Kasumi-1 (cell line): ENCODE results near the gene FBLN1.

ENCODE experiments used
- DNase-seq, 2 experiments: peaks; one replicate each; lab custom pipeline; 2025; lab: John Stamatoyannopoulos, UW

Gene FBLN1

DNA sequence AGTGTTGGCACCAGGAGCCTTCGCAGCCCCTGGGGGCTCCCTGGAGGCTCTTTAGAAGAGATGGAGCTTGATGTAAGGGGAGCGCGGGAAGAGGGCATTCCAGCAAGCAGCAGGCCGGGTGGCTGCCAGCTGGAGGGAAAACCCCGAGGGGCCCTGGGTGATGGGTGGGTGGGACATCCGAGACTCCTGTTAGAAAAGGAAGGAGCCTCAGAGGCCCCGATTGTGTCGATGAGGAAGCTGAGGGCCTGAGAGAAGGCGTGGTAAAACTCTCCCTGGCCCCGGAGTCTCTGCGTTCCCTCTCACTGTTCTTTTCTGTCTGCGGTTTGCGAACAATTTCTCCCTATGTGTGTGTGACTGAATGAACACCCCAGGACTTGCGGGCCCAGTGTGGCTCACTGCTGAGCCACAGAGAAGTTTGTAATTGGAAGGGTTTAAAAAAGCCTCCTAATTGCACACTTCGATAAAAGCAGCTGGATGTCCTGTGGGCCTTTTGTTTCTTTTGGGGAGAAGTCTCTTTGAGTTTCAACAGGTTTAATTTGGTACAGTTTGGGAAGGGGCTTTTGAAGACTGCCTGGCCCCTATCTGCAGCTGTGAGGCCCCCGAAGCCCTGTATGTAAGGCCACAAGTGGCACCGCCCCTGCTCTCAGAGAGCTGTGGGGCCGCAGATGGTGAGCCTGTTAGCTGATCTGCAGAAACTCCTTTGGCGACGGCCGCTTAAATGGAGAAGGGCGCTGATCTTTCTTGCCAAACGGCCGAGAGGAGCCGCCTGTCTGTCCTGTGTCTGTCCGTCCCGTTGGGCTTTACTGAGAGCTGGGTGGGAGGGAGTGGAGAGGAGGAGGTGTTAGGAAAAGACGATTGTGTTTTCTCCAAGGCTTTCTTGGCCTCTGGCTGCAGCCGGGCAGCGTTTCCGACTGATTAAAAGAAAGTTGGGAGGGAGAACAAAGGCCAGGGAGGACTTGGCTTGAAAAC lies 2.0 kb downstream of the FBLN1 start:
- peak; percentile 43 to 66 for DNase-seq

DNA sequence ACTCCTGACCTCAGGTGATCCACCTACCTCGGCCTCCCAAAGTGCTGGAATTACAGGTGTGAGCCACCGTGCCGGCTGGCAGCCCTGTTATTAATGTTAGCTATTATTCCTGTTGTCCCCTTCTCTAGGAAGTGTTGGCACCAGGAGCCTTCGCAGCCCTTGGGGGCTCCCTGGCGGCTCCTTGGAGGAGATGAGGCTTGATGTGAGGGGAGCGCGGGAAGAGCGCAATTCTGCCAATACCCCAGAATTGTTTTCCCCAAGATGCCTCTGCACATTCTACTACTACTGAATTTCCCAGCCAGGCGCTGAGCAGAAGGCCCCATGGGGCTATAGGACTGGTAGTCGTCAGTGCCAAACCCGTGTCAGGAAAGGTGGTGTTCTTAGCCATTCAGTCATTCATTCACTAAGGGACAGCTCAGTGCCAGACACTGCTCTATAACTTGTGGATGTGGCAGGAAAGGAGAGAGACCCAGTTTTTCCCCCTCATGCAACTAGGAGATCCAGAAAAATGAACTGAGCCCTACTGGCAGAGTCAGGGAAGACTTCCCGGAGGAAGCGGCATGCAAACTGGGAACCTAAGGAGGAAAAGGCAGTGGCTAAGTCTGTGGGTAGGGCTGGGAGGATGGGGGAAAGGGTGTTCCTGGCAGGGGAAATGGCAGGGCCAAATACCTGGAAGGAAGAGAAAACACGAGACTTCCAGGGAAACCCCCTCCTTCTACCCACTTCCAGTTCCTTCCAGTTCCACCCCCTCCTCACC lies 3.5 kb downstream of the FBLN1 start:
- no peak for DNase-seq

DNA sequence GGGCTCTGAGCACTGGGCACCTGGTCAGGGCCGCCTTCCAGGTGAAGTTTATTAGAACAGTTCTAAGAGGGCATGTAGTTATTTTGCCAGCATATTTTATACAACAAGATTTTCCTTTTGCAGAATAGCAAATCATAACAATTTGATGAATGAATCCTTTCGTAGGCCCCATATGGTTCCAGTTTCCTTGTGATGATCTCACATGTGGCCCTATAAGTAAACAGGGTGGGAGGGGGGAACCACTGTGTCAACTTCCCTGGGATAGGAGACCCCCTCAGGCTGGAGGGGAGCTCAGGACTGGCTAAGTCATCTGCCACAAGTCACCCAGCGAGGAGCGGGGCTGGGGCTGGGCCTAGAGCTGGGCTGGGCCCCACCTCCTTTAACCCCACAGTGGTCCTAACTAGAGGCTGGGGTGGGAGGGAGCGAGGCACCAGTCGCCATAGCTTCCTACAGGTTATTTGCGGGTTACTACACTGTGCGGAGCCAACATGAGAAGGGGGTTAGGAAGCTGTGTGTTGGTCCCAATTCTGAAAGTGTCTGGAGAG lies 4.2 kb downstream of the FBLN1 start:
- DNase-seq: no peak

DNA sequence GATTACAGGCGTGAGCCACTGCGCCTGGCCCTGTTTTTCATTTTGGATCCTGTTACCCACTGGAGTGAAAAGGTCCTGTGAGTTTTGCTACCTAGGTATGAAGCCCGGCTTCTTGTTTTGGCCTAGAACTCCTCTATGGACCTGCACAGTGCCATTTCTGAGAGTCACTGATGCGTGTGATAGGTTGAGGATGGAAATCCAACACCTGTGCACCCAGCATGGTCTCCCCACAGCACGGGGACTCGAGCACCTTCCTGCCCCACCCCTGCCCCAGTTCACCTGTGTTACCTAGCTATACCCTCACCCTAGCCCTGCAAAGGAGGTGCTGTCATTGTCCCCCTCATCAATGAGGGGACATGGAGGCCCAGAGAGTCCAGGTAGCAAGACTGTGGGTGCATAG lies 5.1 kb downstream of the FBLN1 start:
- DNase-seq: no peak

DNA sequence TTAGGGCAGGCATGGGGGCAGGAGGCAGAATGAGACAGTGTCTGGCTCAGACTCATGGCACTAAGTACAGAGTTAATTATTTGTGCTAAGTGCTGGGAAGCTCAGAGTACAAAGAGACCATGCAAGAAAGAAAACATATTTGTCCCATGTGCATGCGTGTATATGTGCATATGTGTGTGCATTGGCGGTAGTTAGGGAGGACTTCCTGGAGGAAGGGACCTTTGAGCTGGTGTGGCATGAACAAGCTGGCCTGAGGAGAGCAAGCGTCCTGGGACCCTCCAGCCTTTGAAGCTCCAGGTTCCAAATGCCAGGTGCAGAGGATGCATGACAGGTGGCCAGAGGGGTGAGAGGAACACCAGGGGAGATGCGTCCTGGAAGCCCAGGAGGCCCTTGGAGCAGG lies 6.1 kb downstream of the FBLN1 start:
- no peak for DNase-seq

DNA sequence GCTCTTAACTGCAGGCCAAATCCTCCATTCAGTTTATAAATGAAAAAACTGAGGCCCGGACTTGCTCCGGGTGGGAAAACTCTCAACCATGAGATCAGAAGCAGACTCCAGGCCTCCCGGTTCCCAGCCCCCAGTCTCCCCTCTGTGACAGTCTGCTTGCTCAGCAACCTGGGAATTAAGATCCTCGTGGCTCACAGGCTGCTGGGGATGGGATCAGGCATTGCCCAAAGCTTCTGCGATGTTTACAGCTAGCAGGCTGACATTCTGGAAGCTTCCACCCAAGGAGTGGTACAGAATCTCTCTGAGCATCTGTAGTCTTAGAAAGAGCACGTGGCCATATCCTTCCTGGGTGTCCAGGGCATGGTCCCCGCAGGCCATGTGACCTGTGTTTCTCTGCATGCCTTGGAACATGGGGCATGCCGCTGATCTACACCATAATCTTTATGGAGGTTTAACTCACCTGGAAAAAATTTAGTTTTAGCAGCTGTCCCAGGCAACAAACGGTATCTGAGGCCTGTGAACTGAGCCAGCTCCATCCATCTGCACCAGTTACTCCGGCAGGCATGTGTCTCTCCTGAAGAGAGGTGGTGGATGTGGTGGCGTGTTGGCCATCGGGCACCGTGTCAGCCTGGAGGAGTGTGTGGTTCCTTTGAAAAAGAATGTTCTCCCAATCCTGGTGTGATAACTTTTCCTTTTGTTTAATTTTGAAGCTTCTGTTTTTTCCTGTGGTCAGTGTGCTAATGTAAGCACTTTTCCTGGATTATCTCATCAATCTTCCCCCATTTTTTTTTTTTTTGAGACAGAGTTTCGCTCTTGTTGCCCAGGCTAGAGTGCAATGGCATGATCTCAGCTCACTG lies 7.9 kb downstream of the FBLN1 start:
- DNase-seq: no peak

DNA sequence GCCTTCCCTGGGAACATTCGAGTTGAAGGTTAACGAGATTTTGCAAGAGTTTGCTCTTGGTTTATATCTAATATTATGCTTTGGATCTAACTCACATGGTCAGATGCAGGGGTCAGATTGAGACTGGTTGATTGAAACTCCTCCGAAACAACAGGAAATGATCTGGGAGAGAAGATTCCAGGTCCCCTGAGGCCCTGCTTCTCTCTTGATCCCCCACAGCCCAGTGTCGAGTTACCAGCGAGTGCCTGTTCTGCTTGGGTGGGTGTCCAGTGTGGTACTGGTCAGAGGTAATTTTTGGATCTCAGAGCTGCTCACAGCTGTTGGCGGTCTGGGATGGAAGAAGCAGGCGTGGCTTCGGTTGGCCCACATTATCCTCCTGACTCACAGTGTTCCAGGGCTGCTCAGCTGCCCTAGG lies 9.2 kb downstream of the FBLN1 start:
- no peak for DNase-seq

DNA sequence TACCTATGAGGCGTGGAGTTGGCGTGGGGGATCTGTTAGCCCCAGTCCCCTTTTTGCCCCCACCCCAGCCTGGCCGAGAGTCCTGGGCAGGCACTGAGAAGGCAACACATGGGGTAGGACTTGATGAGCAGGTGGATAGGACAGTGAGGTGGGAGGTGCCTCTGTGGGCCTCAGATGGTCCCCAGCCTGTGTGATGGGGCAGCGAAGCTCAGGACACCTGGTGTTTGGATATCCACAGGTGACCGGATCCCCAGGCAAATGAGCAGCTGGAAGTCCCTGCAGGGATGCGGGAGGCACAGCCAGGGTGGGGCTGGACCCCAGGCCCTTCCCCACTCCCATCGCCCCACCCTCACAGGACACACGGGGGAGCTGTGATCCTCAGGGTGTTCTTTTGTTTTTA lies 9.7 kb downstream of the FBLN1 start:
- DNase-seq: no peak

DNA sequence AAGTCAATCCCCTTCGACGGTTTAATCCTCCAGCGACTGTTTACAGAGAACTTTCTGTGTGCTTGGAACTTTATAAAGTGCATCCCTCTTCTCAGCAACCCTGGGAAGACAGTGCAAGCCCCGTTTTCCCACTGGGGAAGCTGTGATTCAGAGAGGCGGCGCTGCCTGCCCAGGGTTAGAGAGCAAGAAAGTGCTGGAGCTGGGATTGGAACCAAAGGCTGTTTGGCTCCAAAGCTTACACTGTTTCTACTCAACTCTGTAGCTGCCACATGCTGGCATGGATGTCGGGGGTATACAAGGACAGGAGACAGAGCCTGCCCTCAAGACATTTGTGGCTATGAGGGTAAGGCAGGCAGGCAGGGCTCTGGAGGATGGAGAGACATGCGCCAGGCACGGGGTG lies 13.0 kb downstream of the FBLN1 start:
- no peak for DNase-seq

DNA sequence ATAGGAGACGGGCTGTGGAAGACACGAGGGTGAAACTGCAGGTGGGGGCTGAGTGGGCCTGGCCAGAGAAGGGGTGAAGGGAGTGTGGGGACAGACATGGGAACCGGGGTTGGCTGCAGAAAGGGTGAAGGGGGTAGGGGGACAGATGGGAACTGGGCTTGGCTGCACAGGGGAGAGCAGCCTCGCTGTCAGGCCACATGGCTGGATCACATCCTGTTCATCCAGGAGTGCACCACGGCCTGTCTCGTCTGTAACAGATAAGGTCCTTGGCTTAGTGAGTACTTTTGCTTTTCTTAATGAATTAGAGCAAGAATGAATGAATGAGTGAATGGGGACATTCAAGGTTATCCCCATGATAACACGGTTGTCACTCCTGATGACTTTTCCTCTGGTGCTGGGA lies 13.5 kb downstream of the FBLN1 start:
- no peak for DNase-seq

DNA sequence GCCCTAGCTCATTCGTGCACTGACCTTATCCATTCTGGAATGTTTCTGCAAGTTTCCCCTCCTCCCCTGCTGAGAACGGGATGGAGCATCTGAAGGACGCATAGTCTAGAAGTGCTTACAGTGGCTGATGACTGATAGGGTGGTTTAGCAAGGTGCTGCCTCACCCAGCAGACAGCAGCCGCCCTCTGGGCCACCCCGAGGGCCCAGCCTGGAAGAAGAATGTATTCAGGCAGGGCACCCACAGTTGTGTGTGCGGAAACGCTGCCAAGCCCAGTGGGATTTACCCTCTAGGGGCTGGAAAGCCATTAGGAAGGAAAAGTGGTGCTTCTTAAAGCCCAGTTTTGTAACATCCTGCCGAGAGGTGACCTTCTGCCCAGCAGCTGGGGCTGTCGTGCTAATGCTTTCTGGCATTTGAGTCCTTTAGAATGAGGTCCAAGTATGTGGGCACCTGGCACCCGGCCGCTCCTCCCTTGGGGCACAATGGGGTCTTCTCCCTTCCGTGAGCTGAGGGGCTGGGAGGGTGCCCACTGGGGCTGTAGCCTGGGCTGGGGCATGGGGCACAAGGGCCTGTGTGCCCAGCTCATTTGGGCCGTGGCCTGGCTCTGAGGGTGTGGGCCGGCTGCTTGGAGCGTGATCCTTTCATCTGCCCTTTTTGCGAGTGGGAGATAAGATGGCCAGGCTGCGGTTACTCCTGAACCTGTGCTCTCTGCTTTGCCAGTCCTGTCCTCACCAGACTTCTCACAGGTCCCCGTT lies 14.4 kb downstream of the FBLN1 start:
- no peak for DNase-seq

DNA sequence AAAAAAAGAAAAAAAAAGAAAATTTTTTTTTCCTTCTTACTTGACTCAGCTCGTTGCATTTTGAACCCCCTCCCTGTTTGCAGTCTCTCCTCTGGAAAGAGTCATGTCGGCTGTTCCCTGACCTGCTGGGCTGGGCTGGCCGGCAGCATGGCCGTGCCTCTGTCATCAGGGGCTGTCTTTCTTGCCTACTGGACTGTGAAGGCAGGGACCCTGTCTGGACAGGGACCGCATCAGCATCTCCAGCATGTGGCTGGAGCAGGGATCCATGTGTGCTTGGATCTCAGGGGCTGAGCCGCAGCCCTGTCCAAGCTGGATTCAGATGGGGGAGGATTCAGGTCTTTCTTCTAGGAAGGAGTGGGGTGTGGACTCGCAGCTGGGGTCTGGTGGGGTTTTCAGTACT lies 15.5 kb downstream of the FBLN1 start:
- no peak for DNase-seq

DNA sequence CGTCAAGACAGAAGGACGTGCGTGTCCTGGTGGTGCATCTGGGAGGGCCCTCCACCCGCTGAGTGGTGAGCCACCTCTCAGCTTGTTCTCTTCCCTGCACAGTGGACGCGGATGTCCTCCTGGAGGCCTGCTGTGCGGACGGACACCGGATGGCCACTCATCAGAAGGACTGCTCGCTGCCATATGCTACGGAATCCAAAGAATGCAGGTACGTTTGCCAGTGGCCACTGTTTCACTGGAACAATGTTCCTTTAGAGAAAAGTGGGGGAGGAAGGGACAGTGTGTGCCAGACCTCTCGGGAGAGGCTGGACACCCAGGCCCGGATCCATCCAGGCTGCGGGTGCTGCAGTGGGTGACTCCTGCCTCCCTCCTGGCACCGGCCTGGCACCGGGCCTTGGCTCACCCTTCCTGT lies 15.9 kb downstream of the FBLN1 start:
- DNase-seq: no peak

DNA sequence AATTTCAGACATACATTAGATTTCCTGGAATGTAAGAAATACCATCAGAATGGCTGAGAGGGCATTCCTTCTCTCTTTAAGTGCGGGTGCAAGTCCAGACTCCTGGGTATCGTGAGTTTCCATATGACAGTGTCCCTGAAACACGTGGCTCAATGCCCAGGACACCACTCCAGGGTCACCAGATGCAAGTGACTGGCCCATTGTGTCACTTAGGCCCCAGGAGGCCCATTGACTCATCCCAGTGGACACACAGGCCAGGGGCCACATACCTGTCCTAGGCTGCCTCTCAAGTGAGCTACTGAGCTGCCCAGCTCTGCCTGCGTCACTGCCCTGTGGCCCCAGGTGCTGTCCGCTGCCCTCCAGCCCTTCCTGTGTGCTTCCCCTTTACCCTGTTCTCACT lies 18.5 kb downstream of the FBLN1 start:
- no peak for DNase-seq

DNA sequence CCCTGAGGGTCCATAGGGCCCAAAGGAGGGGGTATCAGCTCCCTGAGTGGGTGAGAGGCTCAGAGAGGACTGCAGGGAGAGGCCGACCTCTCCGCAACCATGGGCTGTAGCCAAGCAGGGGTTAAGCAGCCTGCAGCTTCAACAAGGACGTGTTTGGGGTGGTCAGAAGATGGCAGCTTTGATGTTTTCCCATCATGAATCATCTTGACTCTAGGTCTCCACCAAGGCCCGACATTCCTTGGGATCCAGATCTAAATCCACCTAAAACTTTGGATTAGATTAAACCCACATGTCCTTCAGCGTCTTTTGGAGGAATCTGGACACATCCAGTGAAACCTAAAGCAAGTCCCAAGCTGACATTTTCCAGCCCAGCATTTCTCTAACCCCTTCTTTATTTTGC lies 19.8 kb downstream of the FBLN1 start:
- no peak for DNase-seq

DNA sequence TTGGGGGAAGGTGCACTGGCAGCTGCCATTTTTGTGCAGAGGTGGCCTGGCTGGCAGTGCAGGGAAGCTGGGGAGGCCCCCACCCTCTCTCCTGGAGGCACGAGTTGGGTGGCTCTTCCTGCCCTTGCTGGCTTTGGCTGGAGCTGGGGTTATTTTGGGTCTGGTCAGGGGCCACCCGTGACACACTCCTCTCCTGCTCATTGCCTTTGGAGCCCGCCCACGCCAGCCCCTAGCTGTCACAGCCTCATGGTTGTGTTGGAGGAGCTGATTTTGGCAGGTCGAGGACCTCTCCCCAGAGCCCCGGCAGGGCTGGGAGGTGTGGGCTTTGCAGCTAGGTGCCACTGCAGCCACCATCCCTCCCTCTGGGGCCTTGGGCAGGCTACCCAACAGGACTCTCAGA lies 21.5 kb downstream of the FBLN1 start:
- no peak for DNase-seq

DNA sequence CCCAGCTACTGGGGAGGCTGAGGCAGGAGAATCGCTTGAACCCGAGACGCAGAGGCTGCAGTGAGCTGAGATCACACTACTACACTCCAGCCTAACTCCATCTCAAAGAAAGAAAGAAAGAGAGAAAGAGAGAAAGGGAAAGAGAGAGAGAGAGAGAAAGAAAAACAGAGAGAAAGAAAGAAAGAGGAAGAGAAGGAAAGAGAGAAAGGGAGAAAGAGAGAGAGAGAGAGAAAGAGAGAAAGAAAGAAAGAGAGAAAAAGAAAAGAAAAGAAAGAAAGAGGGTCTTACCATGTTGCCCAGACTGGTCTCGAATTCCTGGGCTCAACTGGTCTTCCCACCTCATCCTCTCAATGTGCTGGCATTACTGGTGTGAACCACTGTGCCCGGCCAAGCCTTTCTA lies 22.3 kb downstream of the FBLN1 start:
- DNase-seq: no peak

DNA sequence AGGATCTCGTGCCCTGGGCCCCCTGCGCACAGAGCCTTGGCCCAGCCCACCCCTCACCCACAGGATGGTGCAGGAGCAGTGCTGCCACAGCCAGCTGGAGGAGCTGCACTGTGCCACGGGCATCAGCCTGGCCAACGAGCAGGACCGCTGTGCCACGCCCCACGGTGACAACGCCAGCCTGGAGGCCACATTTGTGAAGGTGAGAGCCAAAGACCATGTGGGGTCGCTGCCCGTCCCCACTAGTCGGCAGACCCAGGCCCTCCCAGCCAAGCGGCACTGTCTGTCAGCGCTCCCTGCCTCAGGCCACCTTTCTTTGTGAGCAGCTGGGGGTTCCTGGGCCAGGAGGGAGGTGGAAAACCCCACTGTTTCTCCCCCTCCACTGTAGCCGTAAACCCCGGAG lies 22.8 kb downstream of the FBLN1 start:
- DNase-seq: no peak

DNA sequence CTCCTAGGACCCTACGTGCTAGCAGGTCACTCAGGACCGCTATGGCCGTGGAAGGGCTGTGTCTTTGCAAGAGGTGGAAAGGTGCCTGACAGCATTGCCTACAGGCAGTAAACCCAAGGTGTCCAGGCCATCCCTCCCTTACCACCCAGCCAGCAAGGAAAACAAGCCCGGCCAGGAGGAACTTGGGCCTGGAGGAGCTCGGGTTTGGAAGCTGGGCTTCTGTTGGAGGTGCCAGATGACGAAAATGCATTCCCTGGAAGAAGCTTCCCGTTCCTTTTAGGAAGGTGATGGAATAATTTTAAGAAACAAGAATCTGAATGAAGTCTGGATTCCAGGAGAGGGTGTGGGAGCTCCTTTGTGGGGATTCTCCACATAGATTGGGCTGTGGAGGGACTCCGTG lies 23.6 kb downstream of the FBLN1 start:
- no peak for DNase-seq

DNA sequence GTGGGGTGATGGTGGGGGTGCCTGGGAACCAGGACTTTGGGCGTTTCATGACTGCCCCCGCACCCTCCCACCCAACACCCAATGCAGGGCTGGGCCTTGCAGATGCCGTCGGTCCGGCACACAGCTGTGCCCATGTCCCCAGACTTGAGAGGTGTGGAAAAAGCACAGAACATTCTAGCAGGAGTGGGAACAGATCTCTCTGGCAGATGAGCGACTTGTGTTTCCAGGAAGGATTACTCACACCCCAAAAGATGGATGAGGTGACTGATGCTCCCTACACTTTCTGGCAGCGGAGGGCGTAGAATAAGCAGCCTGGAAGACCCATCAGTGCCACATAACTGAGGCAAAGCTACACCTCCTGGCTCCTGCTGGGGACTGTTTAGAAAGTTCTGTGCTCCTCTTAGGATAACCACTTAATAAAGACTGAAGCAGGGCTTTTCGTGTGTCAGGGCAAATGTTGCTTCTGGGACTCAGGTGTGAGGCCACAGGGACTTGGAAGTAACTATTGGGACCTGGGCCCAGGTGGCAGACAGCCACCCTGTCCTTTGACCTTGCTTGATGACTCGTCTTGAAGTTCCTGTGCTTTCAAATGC lies 24.2 kb downstream of the FBLN1 start:
- no peak for DNase-seq

DNA sequence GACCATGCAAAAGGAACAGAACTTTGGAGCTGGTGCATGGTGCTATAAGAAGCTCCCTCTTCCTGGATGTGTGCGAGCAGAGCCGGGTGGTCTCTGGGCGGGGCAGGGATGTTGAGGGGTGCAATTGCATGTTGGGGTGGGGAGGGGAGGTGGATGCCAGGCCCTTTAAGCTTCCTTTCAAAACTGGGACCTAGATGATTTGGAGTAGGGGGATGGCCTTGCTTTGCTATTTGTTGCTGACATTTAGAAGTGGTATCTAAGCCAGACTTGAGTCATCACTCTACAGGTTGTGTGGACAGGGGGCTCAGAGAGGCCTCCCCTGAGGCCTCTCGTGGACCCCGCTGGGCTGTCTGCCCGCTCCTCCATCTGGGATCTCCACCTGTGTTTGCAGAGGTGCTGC lies 24.8 kb downstream of the FBLN1 start:
- DNase-seq: no peak
